ENCODE results near the gene ARHGAP31. TPM values are rescaled to one million over a fixed set of nuclear protein-coding genes. Genes with fewer than 3 reads are reported as not detected.
"Not testable (repeated sequence)": the region's sequence is repeated elsewhere in the genome, so short reads cannot be mapped to it uniquely, and the experiment has no call there.

Gene ARHGAP31
- total RNA-seq, 3 donors from 2014 or later = 16.0 to 22.0 (median 17.2) TPM

DNA sequence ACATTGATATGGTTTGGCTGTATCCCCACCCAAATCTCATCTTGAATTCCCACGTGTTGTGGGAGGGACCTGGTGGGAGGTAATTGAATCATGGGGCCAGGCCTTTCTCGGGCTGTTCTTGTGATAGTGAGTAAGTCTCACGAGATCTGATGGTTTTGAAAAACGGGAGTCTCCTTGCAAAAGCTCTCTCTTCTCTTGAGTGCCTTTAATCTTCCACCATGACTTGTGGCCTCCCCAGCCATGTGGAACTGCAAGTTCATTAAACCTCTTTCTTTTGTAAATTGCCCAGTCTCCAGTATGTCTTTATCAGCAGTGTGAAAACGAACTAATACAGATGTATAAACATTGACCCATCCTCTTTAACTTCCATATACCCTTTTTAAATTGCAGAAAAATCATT, 26.6 kb downstream of the ARHGAP31 start:
- H3K9me3 Mint-ChIP-seq; H3K36me3 Mint-ChIP-seq (ENCODE audit: insufficient read depth): not testable (repeated sequence)

DNA sequence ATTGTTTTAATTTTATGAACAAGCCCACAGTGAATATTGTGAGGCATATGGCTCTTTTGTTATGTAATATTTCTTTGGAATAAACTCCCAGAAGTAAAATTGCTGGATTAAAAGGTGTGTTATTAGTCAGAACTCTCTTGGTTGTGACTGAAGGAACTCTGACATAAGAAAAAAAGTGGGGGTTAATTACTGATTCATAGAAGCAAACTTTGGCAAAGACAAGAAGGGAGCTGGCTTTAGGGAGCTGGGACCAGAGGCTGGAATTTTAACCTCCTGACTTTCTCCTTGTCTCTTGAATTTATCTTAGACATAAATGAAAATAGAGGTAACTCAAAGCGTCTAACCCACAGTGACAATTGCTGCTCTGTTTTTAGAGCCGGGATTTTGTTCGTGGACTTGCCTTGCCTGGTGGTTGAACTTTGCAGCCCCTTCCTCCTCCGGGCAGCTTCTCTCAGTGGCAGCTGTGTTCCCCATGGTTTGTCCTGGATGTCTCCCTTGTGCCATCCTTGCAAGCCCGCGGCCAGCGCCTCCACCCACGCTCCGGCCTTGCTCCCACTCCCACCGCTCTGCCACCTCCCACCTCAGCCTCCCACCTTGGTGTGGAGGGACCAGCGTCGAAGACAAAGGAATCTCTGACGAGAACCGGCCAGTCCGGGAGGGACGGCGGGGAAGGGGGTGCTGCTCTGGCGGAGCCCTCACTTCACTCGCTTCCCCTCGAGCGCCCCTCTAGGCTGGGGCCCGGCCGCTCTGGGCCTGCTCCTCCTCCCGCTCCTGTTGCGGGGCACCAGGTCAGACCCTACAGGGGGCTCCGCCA, 28.0 kb downstream of the ARHGAP31 start:
- no peaks in the 10 kb centered on the region for H3K9me3 Mint-ChIP-seq
- no peak for DNase-seq
- H3K4me3 Mint-ChIP-seq = peak overlapping the region; percentile 88
- H3K27me3 Mint-ChIP-seq (ENCODE audit: low read depth) = no peaks in the 10 kb centered on the region
- H3K36me3 Mint-ChIP-seq (ENCODE audit: insufficient read depth) = peaks cover 2% of the 10 kb centered on the region
- peaks cover 45% of the 10 kb centered on the region for H3K4me1 Mint-ChIP-seq (ENCODE audit: low read depth)
- ATAC-seq = peak; percentile 20 to 27

More for the DNA sequence above, 26.6 kb downstream of the ARHGAP31 start:
- DNase-seq; H3K27me3 Mint-ChIP-seq (ENCODE audit: low read depth); ATAC-seq: not testable (repeated sequence)
- Mint-ChIP-seq H3K4me3 (peak overlapping the region; percentile 45), H3K4me1 (ENCODE audit: low read depth) (peaks cover 43% of the 10 kb centered on the region)

DNA sequence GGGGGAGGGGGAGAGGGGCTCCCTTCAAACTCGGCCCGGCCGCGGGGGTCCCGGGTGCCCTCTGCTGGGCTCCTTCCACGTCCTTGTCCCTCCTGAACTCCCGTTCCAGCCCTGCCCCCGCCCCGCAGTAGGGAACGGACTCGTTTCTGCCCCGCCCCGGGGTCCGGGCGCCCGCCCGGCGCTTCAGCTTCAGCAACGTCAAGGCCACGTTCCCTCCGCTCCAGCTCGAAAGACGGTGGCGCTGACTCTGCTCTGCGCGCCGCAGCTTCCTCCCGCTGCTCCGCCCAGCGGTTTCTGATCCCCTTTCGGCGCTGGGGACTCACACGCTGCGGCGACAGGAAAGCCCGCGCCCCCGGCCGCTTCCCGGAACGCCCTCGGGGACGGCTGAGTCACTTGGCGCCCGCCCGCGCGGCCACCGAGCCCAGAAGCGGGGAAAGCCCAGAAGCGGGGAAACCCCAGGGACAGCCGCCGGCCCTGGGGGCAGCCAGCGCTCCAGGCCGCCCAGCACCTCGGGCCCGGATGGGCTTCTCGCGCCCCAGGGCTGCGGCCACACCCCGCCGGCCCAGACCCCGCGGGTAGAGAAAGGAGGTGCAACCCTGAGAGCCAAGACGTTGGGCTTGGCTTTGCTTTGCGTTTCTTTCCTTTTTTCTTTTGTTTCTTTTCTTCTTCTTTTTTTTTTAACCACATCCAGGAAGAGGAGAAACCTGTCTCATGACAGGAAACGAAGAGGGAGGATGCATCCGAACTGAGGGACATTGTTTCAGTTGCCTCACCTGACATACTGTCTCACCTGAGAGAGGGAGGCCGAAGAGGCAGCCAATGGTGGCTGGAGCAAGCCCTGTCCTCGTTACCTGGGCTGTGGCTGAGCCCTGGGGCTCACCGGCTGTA, 28.9 kb downstream of the ARHGAP31 start:
- peak; percentile 96 for DNase-seq
- no peaks in the 10 kb centered on the region for H3K9me3 Mint-ChIP-seq
- H3K27me3 Mint-ChIP-seq (ENCODE audit: low read depth) = no peaks in the 10 kb centered on the region
- peaks cover 47% of the 10 kb centered on the region for H3K4me1 Mint-ChIP-seq (ENCODE audit: low read depth)
- H3K36me3 Mint-ChIP-seq (ENCODE audit: insufficient read depth) = no peaks in the 10 kb centered on the region
- ATAC-seq = peak; percentile 96 to 98
- peak overlapping the region; percentile 88 for H3K4me3 Mint-ChIP-seq

DNA sequence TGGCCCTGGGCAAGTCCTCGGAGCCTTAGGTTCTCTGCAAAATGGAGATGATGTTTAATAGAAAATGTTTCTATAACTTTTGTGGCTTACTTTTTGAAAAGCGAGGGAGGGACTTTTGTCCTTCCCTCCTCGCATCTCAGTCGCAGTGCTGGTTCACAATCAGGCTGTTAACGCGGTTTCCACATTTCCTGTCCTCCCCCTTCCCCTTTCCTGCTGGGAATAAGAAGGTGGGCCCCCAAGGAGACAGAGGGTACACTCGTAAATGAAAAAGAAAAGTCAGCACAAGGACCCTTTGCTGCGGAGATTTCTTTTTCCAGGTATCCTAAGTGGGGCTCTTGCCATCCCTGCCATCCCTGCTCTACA, 29.5 kb downstream of the ARHGAP31 start:
- Mint-ChIP-seq H3K36me3 (ENCODE audit: insufficient read depth) (no peaks in the 10 kb centered on the region), H3K4me3 (peak overlapping the region; percentile 83), H3K27me3 (ENCODE audit: low read depth) (no peaks in the 10 kb centered on the region), H3K9me3 (no peaks in the 10 kb centered on the region), H3K4me1 (ENCODE audit: low read depth) (peaks cover 47% of the 10 kb centered on the region)
- DNase-seq (no peak), ATAC-seq (no peak)

DNA sequence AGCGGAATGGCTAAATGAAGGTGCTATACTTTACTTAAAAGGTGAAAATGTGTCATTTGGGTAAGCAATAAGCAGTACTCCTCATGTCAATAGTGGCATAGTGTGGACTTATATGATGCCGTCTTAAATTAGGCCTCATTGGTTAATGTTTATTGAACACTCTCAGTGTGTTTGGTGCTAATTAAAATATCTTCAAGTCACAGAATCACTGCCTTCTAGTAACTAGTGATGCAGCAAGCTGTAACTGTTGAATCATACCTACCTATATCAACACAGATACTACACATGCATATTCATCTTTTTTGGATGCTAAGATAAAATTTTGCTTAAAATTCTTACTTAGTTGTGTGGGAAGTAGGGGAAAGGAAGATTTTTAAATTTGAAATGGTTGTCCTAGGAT, 30.7 kb downstream of the ARHGAP31 start:
- H3K36me3 Mint-ChIP-seq (ENCODE audit: insufficient read depth) = peaks cover 3% of the 10 kb centered on the region
- DNase-seq (no peak), ATAC-seq (no peak)
- H3K4me3 Mint-ChIP-seq = no peak overlapping the region
- H3K9me3 Mint-ChIP-seq = no peaks in the 10 kb centered on the region
- H3K4me1 Mint-ChIP-seq (ENCODE audit: low read depth) = peaks cover 44% of the 10 kb centered on the region
- no peaks in the 10 kb centered on the region for H3K27me3 Mint-ChIP-seq (ENCODE audit: low read depth)

DNA sequence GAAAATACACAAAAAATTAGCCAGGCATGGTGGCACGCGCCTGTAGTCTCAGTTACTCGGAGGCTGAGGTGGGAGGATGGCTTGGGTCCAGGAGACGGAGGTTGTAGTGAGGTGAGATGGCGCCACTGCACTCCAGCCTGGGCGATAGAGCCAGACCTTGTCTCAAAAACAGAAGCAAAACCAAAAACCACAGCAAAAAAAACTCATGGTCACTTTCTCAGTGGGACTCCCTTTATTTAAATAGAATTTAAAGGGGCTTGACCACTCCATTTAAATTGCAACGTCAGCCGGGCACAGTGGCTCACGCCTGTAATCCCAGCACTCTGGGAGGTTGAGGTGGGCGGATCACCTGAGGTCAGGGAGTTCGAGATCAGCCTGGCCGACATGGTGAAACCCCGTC, 32.8 kb downstream of the ARHGAP31 start:
- Mint-ChIP-seq H3K36me3 (ENCODE audit: insufficient read depth) (peaks cover 3% of the 10 kb centered on the region), H3K9me3 (no peaks in the 10 kb centered on the region)

DNA sequence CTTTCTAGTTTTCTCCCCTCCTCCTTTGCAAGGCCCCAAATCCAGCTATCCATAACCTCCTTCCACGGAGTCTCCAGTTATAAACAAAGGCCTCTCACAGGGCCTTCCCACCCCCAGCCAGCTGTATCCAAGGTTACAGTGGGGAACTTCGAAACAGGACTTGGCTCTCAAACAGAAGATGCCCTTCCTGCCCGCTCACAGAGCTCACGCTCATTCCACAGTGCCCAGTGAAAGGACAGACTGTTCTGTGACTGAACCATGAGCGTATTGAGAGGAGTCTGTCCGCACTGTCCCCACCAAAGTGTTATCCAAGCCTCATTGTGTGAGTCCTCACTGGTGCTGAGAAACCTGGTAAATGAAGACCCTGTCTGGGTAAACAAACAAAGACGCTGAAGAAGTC, 35.4 kb downstream of the ARHGAP31 start:
- Mint-ChIP-seq H3K4me1 (ENCODE audit: low read depth) (peaks cover 13% of the 10 kb centered on the region), H3K4me3 (no peak overlapping the region), H3K27me3 (ENCODE audit: low read depth) (no peaks in the 10 kb centered on the region), H3K36me3 (ENCODE audit: insufficient read depth) (peaks cover 3% of the 10 kb centered on the region), H3K9me3 (no peaks in the 10 kb centered on the region)
- no peak for DNase-seq
- ATAC-seq = no peak

More for the DNA sequence above, 32.8 kb downstream of the ARHGAP31 start:
- ATAC-seq (no peak), DNase-seq (no peak)
- H3K4me3 Mint-ChIP-seq = no peak overlapping the region
- H3K27me3 Mint-ChIP-seq (ENCODE audit: low read depth) = no peaks in the 10 kb centered on the region
- H3K4me1 Mint-ChIP-seq (ENCODE audit: low read depth) = peaks cover 27% of the 10 kb centered on the region

DNA sequence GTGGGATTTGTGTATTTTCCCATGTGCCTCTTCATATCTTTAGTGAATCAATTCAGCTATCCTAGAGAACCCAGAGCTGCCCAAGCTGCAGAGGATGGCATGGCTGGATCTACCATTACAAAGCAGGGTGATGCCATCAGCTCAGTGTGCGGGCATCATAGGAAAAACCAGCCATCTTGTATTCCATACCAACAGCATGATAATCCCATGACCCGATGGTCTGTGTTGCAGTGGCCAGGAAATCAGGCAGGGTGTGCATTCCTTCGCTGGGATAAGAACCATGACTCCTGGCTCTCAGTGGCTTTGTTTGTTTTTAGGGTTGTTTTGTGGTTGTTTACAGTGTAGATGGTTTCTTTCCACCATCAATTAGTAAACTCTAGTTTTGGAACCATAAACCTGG, 36.0 kb downstream of the ARHGAP31 start:
- Mint-ChIP-seq H3K4me3 (no peak overlapping the region), H3K9me3 (no peaks in the 10 kb centered on the region), H3K4me1 (ENCODE audit: low read depth) (peaks cover 6% of the 10 kb centered on the region), H3K27me3 (ENCODE audit: low read depth) (no peaks in the 10 kb centered on the region), H3K36me3 (ENCODE audit: insufficient read depth) (peaks cover 3% of the 10 kb centered on the region)
- ATAC-seq (no peak), DNase-seq (no peak)

DNA sequence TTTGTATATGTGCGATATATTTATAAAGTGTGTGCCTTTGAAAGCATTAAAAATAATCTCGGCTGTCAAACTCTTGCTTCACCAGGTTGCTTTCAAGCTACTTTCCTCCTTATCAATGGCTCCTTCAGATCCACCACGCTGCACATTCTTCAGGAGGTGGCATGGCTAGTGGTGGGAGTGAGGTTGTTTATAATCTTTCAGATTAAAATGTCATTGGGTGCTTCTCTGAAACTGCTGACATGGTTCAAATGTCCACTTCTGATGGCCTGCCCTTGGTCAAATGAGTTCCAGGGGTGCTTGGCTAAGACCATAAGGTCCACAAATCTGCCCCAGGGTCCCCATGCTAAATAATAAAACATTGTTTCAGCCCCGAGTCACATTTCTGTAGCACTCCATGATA, 36.7 kb downstream of the ARHGAP31 start:
- peaks cover 5% of the 10 kb centered on the region for H3K4me1 Mint-ChIP-seq (ENCODE audit: low read depth)
- no peak for ATAC-seq

DNA sequence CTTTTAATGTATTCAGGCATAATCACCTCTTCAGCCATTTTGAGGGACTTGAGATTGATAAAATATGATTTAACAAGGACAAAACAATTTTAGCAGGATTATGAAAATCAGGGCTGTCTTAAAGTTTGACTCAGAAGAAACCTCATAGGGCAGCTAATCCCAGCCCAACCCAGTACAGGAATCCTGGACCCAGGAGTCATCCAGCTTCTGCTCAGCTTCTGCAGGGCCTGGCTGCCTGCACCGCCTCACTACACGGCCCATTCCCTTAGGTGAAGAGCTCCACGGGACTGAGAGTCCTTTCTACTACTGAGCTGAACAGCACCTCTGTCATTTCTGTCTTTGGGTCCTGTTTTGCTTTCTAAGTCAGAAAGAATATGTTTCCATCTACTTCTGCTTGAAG, 37.5 kb downstream of the ARHGAP31 start:
- Mint-ChIP-seq H3K4me1 (ENCODE audit: low read depth) (peaks cover 2% of the 10 kb centered on the region), H3K27me3 (ENCODE audit: low read depth) (no peaks in the 10 kb centered on the region), H3K36me3 (ENCODE audit: insufficient read depth) (peaks cover 4% of the 10 kb centered on the region), H3K4me3 (no peak overlapping the region), H3K9me3 (no peaks in the 10 kb centered on the region)
- ATAC-seq (no peak), DNase-seq (no peak)

More for the DNA sequence above, 36.7 kb downstream of the ARHGAP31 start:
- H3K36me3 Mint-ChIP-seq (ENCODE audit: insufficient read depth) = peaks cover 3% of the 10 kb centered on the region
- H3K9me3 Mint-ChIP-seq = no peaks in the 10 kb centered on the region
- no peak overlapping the region for H3K4me3 Mint-ChIP-seq
- no peaks in the 10 kb centered on the region for H3K27me3 Mint-ChIP-seq (ENCODE audit: low read depth)
- DNase-seq = no peak

DNA sequence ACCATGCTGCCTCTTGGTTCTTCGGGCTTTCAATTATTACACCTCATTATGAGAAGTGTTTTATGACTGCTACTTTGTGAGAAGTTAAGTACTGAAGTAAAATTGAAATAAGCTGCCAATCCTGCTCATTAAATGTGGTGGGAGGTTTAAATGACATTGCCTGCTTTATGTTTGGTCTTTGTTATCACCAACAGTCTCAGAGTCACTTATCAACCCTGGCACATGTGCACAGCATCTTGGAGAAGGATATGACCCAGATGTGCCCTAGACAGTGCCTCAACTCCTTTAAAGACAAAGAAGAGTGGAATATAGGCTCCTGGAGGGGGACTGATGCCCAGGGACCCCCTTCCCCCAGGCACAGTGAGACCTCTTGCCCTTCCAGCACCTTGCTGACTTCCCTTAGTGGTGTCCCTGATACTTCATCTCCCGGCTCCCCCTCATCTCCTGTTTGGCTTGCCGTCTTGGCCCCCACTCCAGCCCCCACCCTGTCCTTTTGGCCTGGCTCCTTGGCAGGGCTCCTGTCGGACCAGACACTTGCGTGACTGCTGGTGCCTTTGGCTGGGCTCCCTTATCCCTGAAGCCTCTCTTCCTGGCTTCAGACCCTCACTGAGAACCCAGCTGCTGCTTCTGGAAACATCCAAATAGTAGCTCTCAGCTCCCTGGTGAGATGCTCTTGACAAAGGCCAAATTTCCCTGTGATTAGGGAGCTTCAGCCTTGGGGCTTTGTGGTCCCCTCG, 39.8 kb downstream of the ARHGAP31 start:
- no peak for DNase-seq
- no peaks in the 10 kb centered on the region for H3K4me1 Mint-ChIP-seq (ENCODE audit: low read depth)
- no peaks in the 10 kb centered on the region for H3K27me3 Mint-ChIP-seq (ENCODE audit: low read depth)
- no peak overlapping the region for H3K4me3 Mint-ChIP-seq
- H3K9me3 Mint-ChIP-seq = peaks cover 2% of the 10 kb centered on the region
- ATAC-seq = no peak
- H3K36me3 Mint-ChIP-seq (ENCODE audit: insufficient read depth) = peaks cover 10% of the 10 kb centered on the region

DNA sequence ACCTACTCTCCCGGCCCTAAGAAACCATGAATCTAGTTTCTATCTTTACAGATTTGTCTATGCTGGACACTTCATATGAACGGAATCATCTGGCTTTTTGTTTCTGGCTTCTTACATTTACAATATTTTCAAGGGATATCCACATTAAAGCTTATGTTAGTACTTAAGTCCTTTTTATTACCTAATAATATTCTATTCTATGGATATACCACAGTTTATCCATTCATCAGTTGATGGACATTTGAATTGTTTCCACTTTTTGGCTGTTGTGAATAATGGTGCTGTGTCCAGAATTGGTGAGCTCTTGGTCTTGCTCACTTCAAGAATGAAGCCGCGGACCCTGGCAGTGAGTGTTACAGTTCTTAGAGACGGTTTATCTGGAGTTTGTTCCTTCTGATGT, 42.6 kb downstream of the ARHGAP31 start:
- Mint-ChIP-seq H3K4me3 (no peak overlapping the region), H3K27me3 (ENCODE audit: low read depth) (no peaks in the 10 kb centered on the region), H3K4me1 (ENCODE audit: low read depth) (no peaks in the 10 kb centered on the region), H3K36me3 (ENCODE audit: insufficient read depth) (peaks cover 8% of the 10 kb centered on the region), H3K9me3 (peaks cover 2% of the 10 kb centered on the region)
- ATAC-seq (no peak), DNase-seq (no peak)

DNA sequence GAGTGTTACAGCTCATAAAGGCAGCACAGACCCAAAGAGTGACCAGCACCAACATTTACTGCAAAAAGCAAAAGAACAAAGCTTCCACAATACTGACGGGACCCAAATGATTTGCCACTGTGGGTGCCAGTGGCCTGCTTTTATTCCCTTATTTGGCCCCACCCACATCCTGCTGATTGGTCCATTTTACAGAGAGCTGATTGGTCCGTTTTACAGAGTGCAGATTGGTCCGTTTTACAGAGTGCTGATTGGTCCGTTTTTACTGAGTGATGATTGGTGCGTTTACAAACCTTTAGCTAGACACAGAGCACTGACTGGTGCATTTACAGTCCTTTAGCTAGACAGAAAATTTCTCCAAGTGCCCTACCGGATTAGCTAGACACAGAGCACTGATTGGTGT, 43.2 kb downstream of the ARHGAP31 start:
- not testable (repeated sequence) for H3K9me3 Mint-ChIP-seq; ATAC-seq; DNase-seq; H3K4me3 Mint-ChIP-seq; H3K36me3 Mint-ChIP-seq (ENCODE audit: insufficient read depth); H3K27me3 Mint-ChIP-seq (ENCODE audit: low read depth); H3K4me1 Mint-ChIP-seq (ENCODE audit: low read depth)

DNA sequence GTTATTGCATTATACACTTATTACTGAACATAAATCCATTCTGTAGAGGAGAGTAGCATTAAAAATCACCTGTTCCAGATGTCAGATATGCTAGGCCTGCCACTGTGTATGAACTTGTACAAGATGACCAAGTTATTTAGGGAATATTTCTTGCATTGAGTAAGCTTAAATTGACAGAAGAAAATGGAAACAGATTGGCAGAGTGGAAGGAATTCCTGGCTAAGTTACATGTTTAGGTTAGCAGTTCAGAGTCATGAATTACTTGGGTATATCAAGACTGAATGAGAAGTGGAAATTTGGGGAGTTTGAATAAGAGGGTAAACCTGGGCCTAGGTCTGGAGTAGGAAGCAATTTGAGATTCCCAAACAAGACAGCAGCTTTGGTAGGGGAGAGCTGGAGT, 44.6 kb downstream of the ARHGAP31 start:
- H3K36me3 Mint-ChIP-seq (ENCODE audit: insufficient read depth) = peaks cover 8% of the 10 kb centered on the region
- ATAC-seq = no peak
- H3K4me1 Mint-ChIP-seq (ENCODE audit: low read depth) = no peaks in the 10 kb centered on the region
- H3K9me3 Mint-ChIP-seq = peaks cover 2% of the 10 kb centered on the region
- H3K4me3 Mint-ChIP-seq = no peak overlapping the region
- H3K27me3 Mint-ChIP-seq (ENCODE audit: low read depth) = no peaks in the 10 kb centered on the region
- no peak for DNase-seq

All from activated T-cell treated with anti-CD3 and anti-CD28 coated beads, Interleukin-2, amount 50 U/mL, for 4 hours (primary cell).